HepG2 (cell line): Measurements from ENCODE around the gene TASOR. TPM values are rescaled to one million over a fixed set of nuclear protein-coding genes. Genes with fewer than 3 reads are reported as not detected.

Experiments used
- E2F1 ChIP-seq: sonication (generic); formaldehyde crosslinking; IDR thresholded peaks from 2 replicates; pipeline ENCODE4 v1.5.0; 2020; ENCODE audit warnings: missing genetic modification reagents
- KMT2A ChIP-seq: sonication (generic); formaldehyde crosslinking; IDR thresholded peaks from 2 replicates; pipeline ENCODE4 v1.4.0; 2020; ENCODE audit warnings: missing genetic modification reagents
- NKX3-1 ChIP-seq: sonication (generic); formaldehyde crosslinking; IDR thresholded peaks from 2 replicates; pipeline ENCODE4 v1.5.0; 2020; ENCODE audit warnings: missing genetic modification reagents
- PBX2 ChIP-seq: IDR thresholded peaks from 2 replicates; pipeline ENCODE4 v1.6.1; 2016; ENCODE audit warnings: control low read depth
- SALL1 ChIP-seq: sonication (generic); formaldehyde crosslinking; IDR thresholded peaks from 2 replicates; pipeline ENCODE4 v1.8.0; 2022; ENCODE audit warnings: mild to moderate bottlenecking, missing genetic modification reagents
- SKIL ChIP-seq: sonication (generic); formaldehyde crosslinking; IDR thresholded peaks from 2 replicates; pipeline ENCODE4 v1.8.0; 2022; ENCODE audit warnings: missing genetic modification reagents, mild to moderate bottlenecking, moderate library complexity, borderline replicate concordance
- ZBTB34 ChIP-seq: sonication (generic); formaldehyde crosslinking; IDR thresholded peaks from 2 replicates; pipeline ENCODE4 v1.8.0; 2022; ENCODE audit warnings: mild to moderate bottlenecking, missing genetic modification reagents
- polyA plus RNA-seq, 8 experiments: library from polyadenylated mRNA; depleted of rRNA in 3 of 8; stranded (reverse) in 7 of 8; unstranded in 1 of 8; fragments of >200 nt; fragmentation: Illumina TruSeq in 4 of 8; extraction: Trizol in 4 of 8; gene quantifications; 2 replicates each; pipeline versions ENCODE4 v1.2.1 to v1.2.3, GENCODE V29; 2011 to 2016; ENCODE audit warnings: low read depth in 4 of 8, missing spikeins in 1 of 8, mixed read lengths in 1 of 8; ENCODE audit not compliant: insufficient read depth in 1 of 8
- total RNA-seq, 5 experiments: library from RNA; depleted of rRNA; stranded (reverse); fragments of >200 nt; fragmentation: Illumina TruSeq; extraction: Trizol; gene quantifications; 2 replicates each; pipeline ENCODE4 v1.2.3, GENCODE V29; 2016; ENCODE audit warnings: low read depth in 1 of 5

Gene TASOR
- total and polyA plus RNA-seq, 2 of the 13 experiments (the other 11 are each of a cell fraction or from before 2014, with no cell fraction given), result 20.1 to 32.5 TPM

- no peak for TF ChIP-seq E2F1 (CRISPR knock-in tag)
- TF ChIP-seq NKX3-1, result no peak
- TF ChIP-seq KMT2A (CRISPR knock-in tag), result no peak
- no peak for TF ChIP-seq ZBTB34 (CRISPR knock-in tag)
- no peak for TF ChIP-seq SALL1 (CRISPR knock-in tag)
- no peak for TF ChIP-seq PBX2 (CRISPR knock-in tag)
- no peak for TF ChIP-seq SKIL (CRISPR knock-in tag)
These were observed 21.6 kb upstream of the TASOR start (continued) for GRCh38 chr3:56704706-56705105.
